SK-N-DZ (cell line): ENCODE results near the gene ZNRF4.

Source experiments
- DNase-seq: peaks from one replicate; pipeline ENCODE4 v3.0.0-alpha.2; 2015; ENCODE audit warnings: low spot score

ZNRF4 gene

GRCh38 chr19:5504114-5504513 lies 48.9 kb downstream of the ZNRF4 start:
- no peak for DNase-seq
